ENCODE measurements around the gene CRHR2. TPM values are rescaled to one million over a fixed set of nuclear protein-coding genes. Genes with fewer than 3 reads are reported as not detected.

Gene CRHR2
- total and polyA plus RNA-seq, 2 of the 13 experiments (the other 11 are each of a cell fraction or from before 2014, with no cell fraction given): not detected

GRCh38 chr7:30723776-30724175 lies 41.5 kb upstream of the CRHR2 start (continued):
- TF ChIP-seq ZUFSP (CRISPR knock-in tag; IDR thresholded peaks at IDR 0.05; ENCODE audit: borderline replicate concordance) (no peak), NONO (IDR thresholded peaks at IDR 0.05) (no peak), NONO (CRISPR knock-in tag; conservative IDR thresholded peaks at IDR 0.05) (no peak), GATA4 (IDR thresholded peaks at IDR 0.05; ENCODE audit: borderline replicate concordance, low read depth) (no peak), NRL (CRISPR knock-in tag; IDR thresholded peaks at IDR 0.05; ENCODE audit: borderline replicate concordance) (no peak), KLF15 (CRISPR knock-in tag; IDR thresholded peaks at IDR 0.05; ENCODE audit: borderline replicate concordance) (no peak), ZSCAN12 (CRISPR knock-in tag; IDR thresholded peaks at IDR 0.05) (no peak), ZNF615 (CRISPR knock-in tag; IDR thresholded peaks at IDR 0.05; ENCODE audit: borderline replicate concordance) (no peak), EED (CRISPR knock-in tag; IDR thresholded peaks at IDR 0.05) (no peak)
- TF ChIP-seq, protein P1, sequence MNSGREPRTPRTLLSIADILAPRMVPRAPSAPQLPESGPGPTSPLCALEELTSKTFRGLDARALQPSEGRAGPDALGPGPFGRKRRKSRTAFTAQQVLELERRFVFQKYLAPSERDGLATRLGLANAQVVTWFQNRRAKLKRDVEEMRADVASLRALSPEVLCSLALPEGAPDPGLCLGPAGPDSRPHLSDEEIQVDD (CRISPR knock-in tag; IDR thresholded peaks at IDR 0.05; ENCODE audit: borderline replicate concordance): no peak

DNA sequence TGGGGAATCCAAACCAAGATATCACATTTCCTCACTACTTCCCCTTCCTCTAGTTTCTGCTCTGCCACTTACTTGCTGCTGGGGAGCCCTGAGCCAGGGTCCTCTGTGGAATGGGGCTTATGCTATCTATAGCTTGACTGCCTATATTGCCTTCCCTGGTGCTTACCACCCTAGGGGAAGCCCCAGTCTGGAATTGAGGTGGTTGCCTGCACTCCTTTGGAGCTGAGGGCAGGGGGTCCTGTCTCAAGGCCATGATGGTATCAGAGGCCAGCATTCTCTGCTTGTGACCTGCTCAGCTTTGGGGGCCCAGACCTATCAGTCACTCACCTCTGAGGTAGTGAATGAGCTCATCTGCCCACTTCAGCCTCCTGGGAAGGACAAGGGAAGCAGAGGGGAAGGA lies 40.4 kb upstream of the CRHR2 start:
- Histone ChIP-seq H3K9me3 (ENCODE audit: low read length) (peaks cover 18% of the 10 kb centered on the region), H3K4me1 (ENCODE audit: insufficient read depth, low read length) (no peaks in the 10 kb centered on the region), H3K79me2 (ENCODE audit: insufficient read depth, low read length) (no peaks in the 10 kb centered on the region), H3K4me3 (replicated peaks in 1 of 3; ENCODE audit: insufficient read depth in 1 of 3, low read depth in 2 of 3, low read length in 3 of 3) (no peak overlapping the region), H2AFZ (ENCODE audit: low read length) (no peak overlapping the region), H4K20me1 (ENCODE audit: insufficient read depth, low read length) (no peaks in the 10 kb centered on the region), H3K27me3 (ENCODE audit: control insufficient read depth in 1 of 2, insufficient read depth in 2 of 2, low read length in 2 of 2) (peaks cover 4 to 8% of the 10 kb centered on the region in 2 experiments; a peak in 2 of 5 replicates), H3K4me2 (ENCODE audit: low read depth, low read length) (no peak overlapping the region), H3K27ac (ENCODE audit: extremely low read length, insufficient read depth, low read length) (no peak overlapping the region), H3K36me3 (replicated peaks in 1 of 2; ENCODE audit: control insufficient read depth in 1 of 2, insufficient read depth in 2 of 2, low read length in 2 of 2) (no peaks in the 10 kb centered on the region), H3K9ac (ENCODE audit: insufficient read depth, low read depth, low read length) (no peak overlapping the region)
- no peak for ATAC-seq
- POLR2A ChIA-PET: no interaction called here
- in situ Hi-C loops (cut with HindIII; ENCODE audit: extremely low pct_ligation_motif_present, low pct_unique_long_range_greater_than_20kb) (no loop called here), intact Hi-C loops (cut with micrococcal nuclease; ENCODE audit: unreplicated experiment) (no loop called here)
- CTCF ChIA-PET (ENCODE audit: low intra/inter-chr PET ratio, low total read pairs): no interaction called here
- no peak for DNase-seq (ENCODE audit: low spot score)
- no TSS peak for BruUV-seq (replicated peaks)
- FAIRE-seq: no peak
- TF ChIP-seq MTERF4 (CRISPR knock-in tag; IDR thresholded peaks at IDR 0.05): no peak
- TF ChIP-seq, protein P2, sequence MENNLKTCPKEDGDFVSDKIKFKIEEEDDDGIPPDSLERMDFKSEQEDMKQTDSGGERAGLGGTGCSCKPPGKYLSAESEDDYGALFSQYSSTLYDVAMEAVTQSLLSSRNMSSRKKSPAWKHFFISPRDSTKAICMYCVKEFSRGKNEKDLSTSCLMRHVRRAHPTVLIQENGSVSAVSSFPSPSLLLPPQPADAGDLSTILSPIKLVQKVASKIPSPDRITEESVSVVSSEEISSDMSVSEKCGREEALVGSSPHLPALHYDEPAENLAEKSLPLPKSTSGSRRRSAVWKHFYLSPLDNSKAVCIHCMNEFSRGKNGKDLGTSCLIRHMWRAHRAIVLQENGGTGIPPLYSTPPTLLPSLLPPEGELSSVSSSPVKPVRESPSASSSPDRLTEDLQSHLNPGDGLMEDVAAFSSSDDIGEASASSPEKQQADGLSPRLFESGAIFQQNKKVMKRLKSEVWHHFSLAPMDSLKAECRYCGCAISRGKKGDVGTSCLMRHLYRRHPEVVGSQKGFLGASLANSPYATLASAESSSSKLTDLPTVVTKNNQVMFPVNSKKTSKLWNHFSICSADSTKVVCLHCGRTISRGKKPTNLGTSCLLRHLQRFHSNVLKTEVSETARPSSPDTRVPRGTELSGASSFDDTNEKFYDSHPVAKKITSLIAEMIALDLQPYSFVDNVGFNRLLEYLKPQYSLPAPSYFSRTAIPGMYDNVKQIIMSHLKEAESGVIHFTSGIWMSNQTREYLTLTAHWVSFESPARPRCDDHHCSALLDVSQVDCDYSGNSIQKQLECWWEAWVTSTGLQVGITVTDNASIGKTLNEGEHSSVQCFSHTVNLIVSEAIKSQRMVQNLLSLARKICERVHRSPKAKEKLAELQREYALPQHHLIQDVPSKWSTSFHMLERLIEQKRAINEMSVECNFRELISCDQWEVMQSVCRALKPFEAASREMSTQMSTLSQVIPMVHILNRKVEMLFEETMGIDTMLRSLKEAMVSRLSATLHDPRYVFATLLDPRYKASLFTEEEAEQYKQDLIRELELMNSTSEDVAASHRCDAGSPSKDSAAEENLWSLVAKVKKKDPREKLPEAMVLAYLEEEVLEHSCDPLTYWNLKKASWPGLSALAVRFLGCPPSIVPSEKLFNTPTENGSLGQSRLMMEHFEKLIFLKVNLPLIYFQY (CRISPR knock-in tag; IDR thresholded peaks at IDR 0.05; ENCODE audit: borderline replicate concordance): no peak
- no peak for TF ChIP-seq U2AF2 (IDR thresholded peaks at IDR 0.05; ENCODE audit: low read depth, low read length)
